NCI-H2196 (cell line): Measurements from ENCODE around the gene UGT2B17.
"Not testable (repeated sequence)": the region's sequence is repeated elsewhere in the genome, so short reads cannot be mapped to it uniquely, and the experiment has no call there.

ENCODE experiments used
- DNase-seq: peaks from one replicate; lab custom pipeline; 2025; ENCODE audit not compliant: unreplicated experiment; lab: John Stamatoyannopoulos, UW

The UGT2B17 gene

DNA sequence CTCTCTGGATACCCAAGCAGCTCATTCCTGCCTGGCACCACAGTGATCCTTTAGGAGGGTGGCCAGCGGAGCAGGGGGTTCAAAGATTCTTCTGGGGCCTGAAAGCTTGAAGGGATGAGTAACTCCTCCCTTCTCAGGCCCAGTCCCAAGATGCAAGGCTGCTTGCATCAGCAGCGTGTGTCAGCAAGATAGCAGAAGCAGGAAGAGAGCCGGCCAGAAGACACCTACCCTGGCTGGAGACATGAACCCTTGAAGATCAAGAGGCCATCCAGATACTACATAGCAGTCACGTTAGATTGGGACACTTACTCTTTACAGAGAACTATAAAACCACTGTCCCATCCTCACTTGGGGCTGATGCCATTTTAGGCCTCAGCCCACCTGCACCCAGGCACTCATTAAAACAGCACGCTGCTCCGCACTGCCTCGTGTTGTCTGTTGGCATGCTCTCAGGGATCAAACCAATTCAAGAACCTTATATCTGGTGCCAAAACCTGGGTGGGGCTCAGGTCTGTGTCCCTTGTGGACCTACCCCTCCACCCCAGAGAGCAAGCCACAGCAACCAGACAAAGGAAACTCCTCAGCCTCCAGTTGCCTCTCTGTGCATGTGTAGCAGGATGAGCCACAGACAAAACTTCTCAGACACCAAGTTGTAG is 6.5 kb downstream of the UGT2B17 start:
- no peak for DNase-seq

DNA sequence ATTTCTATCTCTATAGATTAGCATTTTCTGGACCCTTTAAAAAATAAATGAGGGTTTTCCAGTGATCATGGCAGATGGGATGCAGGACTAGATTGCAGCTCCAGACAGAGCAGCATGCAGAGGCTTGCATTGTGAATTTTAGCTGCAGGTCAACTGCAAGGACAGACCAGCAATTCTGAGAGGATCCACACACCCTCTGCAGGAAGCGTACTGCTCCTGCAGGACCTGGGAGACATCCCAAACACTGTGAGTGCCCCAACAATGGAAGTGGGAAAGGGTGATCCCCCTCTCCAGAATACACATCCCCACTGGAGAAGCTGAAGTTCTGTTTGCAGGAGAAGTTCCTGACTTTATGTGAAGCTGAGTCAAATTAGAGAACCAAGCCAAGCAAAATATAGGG is 7.1 kb downstream of the UGT2B17 start:
- DNase-seq = not testable (repeated sequence)

DNA sequence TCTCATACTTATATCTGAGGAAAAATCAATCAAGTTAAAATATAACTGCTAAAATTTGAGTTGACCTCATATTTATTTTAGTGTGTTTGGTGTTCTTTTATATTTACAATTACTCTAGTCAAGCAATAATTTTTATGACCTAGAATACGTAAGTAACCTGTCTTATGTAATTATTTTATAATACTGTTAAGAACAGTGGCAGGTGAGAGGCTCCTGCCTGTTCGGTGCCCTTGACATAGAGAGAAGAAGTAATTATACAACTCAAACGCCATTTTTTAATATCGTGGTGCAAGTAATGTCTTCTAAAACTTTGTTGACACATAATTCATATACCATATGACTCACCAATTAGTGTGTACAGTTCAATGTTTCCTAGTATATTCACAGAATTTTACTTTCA is 7.6 kb downstream of the UGT2B17 start:
- not testable (repeated sequence) for DNase-seq

DNA sequence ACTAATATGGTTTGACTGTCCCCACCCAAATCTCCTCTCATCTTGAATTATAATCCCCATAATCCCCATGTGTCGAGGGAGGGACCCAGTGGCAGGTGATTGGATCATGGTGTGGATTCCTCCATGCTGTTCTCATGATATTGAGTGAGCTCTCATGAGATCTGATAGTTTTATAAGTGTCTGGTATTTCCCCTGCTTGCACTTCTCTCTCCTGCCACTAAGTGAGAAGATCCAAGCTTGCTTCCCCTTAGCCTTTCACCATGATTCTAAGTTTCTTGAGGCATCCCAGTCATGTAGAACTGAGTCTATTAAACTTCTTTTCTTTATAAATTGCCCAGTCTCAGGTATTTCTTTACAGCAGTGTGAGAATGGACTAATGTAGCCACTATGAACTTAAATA is 9.8 kb downstream of the UGT2B17 start:
- DNase-seq = not testable (repeated sequence)

DNA sequence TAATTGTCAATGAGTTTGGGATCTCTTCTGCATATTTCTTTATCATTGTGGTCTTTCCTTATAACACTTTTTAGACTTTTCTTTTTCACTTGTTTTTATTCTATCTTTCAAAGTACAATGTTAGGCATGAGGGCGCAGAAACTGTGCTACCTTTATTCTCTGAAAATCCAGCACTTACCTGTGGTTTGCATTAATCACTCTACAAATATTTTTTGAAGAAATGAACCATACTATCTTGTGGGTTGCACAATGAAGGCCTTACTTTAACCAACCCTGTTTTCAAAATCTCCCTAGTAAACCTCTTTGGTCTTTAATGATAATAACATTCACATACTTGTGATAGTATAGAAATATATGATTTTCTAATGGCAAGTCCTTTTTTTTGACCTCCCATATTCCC is 11.0 kb downstream of the UGT2B17 start:
- not testable (repeated sequence) for DNase-seq

DNA sequence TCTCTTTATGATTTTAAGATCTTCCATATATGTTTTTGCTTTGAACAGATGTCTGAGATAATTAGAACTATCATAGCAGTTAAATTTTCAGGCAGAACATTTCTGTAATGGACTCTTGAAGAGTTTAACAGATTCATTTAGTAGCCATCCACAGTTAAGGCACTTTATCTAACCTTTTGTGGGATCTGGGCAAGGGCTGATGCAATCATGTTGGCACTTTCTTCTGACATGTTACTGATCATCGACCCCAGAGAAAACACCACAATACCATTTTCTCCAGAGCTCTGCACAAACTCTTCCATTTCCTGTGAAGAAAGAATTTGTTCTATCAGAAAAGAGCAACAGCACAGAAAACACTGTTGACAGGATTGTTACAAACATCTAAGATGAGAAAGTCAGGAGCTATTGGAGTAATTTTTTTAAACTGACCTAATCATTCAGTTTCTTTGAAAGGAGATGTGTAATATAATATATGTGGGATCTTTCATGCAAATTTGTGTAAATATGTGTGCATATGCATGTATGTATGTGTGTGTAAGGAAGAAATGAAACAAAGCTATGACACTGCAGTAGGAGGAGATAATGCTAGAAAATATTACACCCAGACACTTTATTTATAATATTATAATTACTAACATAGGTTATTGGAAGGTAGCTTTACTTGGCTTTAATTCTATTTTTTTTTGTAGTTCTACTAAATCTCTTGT is 15.6 kb downstream of the UGT2B17 start:
- DNase-seq = not testable (repeated sequence)

DNA sequence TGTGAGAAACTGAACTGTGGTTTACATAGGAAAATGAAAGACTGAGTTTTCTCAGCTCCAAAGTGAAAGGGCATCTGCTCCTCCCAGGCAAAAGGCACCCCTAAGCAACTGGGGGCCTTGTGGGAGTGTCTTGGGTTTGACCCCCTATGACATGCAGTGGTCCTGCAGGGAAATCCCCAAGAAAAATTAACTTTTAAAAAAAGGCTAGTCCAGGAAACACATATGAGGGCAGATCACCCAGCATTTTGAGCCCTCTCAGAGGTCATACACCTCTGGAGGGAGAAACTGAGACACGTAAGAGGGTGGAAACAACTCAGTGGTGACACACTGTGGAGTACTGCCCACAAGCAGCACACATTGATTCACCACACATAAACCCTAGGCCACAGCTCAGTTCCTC is 22.3 kb downstream of the UGT2B17 start:
- not testable (repeated sequence) for DNase-seq

DNA sequence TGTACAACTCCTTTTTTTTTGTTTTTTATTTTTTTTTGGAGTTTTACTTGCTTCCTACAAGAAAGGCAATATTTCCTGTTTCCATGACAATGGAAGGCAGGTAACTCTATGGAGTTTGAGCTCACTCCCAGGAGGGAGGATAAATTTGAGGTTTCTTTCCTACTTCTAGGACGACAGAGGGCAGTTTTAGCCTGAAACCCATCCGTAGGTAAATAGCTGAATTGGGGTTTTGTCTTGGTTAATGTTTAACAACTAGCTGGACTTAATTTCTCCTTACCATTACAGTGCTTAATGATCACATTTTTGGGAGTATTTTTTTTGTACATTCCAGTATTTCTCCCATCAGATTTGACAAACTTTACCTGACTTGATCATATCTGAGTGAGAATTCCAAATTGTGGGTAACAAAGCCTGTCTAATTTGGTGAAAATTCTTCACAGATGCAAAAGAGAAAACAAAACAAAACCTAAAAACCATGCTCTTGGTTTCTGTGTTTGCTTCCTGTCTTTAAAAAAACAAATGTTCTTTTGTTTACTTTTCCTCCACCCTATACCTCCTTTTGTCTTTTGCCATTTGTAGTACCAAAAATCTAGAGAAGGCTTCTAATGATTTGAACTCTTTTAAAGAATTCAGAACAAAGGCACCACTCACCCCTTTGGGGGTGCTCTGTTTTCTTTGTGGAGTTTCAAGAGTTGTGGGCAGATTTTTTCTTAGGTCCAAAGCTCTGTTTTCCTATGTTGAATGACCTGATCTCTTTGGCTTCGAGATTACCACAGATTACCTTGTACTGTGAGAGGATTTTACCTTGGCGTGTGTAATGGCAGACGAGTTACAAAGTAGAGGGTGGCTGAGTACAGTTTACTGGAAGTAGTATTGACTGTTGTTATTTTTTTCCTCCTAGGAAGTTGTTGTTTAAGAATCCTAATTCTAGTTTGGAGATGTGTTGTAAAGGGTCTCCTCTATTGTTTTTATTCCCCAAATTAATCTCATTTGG is 23.0 kb downstream of the UGT2B17 start:
- DNase-seq = not testable (repeated sequence)

DNA sequence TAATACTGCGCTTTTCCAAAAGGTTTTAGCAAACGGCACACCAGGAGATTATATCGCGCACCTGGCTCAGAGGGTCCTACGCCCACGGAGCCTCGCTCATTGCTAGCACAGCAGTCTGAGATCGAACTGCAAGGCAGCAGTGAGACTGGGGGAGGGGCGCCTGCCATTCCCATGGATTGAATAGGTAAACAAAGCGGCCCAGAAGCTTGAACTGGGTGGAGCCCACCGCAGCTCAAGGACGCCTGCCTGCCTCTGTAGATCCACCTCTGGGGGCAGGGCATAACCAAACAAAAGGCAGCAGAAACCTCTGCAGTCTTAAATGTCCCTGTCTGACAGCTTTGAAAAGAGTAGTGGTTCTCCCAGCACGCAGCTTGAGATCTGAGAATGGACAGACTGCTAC is 33.4 kb downstream of the UGT2B17 start:
- DNase-seq = not testable (repeated sequence)

DNA sequence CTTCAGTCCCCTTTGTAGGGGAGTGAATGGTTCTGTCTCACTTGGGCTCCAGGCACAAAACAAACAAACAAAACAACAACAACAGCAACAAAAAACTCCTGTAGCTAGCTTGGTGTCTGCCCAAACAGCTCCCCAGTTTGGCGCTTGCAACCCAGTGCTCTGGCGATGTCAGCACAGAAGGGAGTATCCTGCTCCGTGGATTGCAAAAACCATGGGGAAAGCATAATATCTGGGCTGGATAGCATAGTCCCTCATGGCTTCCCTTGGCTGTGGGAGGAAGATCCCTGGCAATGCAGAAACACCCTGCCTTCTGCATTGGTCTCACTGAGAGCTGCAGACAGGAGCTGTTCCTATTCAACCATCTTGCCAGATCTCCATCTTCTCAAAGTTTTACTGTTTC is 39.7 kb downstream of the UGT2B17 start:
- no peak for DNase-seq

DNA sequence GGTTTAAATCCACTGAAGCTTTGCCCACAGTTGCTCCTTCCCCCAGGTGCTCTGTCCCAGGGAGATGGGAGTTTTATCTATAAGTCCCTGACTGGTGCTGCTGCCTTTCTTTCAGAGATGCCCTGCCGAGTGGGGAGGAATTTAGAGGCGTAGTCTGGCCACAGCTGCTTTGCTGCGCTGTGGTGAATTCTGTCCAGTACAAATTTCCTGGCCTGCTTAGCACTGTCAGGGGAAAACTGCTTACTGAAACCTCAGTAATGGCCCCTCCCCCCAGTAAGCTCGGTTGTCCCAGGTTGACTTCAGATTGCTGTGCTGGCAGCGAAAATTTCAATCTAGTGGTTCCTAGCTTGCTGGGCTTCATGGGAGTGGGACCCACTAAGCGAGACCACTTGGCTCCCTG is 40.1 kb downstream of the UGT2B17 start:
- no peak for DNase-seq

DNA sequence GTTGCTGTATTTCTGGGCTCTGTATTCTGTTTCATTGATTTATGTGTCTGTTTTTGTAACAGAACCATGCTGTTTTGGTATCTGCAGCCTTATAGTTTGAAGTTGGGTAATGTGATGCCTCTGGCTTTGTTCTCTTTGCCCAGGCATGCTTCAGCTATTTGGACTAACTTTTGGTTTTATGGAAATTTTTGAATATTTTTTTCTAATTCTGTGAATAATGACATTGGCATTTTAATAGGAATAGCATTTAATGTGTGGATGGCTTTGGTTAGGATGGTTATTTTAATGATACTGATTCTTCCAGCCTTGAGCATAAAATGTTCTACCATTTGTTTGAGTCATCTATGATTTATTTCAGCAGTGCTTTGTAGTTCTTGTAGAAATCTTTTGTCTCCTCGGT is 53.9 kb downstream of the UGT2B17 start:
- not testable (repeated sequence) for DNase-seq

DNA sequence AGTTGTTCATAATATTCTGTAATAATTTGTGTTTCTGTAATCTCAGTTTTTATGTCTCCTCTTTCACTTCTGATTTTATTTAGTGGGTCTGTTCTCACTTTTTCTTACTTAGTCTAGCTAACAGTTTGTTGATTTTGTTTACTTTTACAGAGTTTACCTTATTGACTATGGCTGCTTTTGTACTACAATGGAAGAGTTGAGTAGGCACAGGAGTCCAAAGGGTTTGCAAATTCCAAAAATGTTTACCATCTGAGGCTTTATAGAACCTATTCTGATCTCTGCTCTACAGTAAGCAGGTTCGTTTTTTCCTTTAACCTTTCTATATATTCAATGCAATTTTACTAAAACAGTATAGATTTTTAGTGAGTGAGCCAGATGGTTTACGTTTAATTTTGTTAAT is 55.1 kb downstream of the UGT2B17 start:
- DNase-seq = no peak

DNA sequence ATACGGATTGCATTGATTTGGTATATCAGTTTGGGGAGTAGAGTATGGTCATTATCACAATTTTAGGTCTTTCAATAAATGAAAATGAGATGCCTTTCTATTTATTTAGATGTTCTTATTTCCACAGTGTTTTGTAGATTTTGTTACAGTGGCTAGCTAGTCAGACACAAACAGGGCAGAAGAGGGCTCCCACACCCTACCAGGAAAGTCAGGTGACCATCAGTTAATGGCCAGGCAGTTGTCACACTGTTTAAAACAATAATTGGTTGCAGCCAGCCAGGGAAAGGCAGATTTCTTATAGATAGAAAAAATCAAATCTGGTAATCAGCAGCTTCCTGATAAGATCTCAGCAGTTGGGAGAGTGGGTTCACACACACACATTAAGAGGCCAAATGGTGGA is 57.2 kb downstream of the UGT2B17 start:
- DNase-seq = no peak

DNA sequence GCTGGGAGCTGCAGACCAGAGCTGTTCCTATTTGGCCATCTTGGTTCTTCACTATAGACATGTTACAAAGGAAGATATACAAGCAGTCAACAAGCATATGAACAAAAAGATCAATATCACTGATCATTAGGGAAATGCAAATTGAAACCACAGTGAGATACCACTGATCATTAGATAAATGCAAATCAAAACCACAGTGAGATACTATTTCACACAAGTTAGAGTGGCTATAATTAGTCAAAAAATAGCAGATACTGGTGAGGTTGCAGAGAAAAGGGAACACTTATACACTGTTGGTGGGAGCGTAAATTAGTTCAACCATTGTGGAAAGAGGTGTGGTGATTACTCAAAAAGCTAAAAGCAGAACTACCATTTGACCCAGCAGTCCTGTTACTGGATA is 70.7 kb downstream of the UGT2B17 start:
- not testable (repeated sequence) for DNase-seq

DNA sequence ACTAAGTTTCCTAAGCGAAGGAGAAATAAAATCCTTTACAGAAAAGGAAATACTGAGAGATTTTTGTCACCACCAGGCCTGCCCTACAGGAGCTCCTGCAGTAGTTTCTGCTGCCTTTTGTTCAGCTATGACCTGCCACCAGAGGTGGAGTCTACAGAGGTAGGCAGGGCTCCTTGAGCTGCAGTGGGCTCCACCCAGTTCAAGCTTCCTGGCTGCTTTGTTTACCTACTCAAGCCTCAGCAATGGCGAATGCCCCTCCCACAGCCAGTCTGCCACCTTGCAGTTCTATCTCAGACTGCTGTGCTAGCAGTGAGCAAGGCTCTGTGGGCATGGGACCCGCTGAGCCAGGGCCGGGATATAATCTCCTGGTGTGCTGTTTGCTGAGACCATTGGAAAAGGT is 71.3 kb downstream of the UGT2B17 start:
- not testable (repeated sequence) for DNase-seq

DNA sequence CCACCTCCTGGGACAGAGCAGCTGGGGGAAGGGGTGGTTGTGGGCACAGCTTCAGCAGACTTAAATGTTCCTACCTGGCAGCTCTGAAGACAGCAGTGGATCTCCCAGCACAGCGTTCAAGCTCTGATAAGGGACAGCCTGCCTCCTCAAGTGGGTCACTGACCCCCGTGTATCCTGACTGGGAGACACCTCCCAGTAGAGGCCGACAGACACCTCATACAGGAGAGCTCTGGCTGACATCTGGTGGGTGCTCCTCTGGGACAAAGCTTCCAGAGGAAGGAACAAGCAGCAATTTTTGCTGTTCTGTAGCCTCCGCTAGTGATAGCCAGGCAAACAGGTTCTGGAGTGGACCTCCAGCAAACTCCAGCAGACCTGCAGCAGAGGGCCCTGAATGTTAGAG is 72.7 kb downstream of the UGT2B17 start:
- not testable (repeated sequence) for DNase-seq

DNA sequence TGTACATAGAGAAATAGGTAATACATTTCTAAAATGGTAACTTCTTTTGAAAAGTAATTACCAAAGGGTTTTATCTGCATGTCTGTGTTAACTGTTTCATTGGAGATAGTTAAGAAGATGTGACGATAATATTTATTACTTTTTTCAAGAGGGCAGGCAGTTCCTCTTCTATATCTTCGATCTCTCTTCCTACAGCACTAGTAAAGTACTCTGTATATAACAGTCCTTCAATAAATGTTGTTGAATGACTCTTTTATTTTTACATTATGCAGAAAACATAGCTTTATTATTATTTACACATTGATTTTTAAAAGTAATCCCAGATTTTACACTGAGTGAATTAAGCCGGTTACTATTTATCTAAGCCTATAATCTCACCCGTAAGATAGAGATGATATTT is 77.1 kb downstream of the UGT2B17 start:
- DNase-seq = no peak

DNA sequence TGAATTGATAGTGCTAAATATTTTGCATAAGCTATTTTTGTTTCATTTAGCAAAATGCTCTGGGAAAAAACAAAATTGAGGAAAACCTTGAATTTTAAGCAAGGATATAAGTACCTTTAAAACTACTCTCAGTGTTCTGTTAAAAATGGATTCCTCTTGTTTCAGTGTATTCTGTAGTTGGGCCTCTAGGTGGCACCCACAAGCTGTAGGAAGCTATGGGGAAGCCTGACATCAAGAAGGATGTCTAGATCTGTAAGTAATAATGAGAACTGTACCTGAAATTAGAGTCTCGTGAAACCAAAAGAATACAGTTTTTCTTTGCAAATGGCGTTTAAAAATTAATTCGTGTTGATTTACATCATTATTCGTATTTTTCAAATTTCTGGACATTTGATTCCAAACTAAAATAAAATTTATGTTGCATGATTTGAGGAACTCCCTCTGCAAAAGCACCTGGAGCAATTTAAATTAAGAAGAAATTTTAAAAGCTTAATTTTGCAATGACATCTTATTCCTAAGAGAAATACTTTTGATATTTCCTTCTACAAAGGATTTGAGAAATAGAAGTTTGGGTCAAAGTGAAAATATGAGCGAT is 77.6 kb downstream of the UGT2B17 start:
- peak; percentile 20 for DNase-seq

DNA sequence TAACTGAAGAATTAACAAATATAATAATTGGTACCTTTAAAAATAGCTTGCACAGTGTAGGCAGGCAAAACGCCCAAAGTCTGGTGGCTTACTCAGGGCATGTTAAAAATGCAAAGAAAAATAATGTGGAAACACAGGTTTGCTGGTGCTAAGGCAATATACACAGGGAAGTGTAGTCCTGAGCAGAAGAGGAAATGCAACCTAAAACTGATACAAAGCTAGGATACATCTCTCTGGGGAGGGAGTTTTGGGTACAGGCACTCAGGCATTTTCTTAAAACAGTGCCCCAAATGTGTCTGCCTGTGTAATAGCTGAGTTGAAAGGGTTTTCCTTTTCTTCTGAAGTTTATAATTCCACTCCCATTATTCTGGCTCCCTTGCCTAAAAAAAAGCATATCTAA is 81.4 kb downstream of the UGT2B17 start:
- DNase-seq = no peak

DNA sequence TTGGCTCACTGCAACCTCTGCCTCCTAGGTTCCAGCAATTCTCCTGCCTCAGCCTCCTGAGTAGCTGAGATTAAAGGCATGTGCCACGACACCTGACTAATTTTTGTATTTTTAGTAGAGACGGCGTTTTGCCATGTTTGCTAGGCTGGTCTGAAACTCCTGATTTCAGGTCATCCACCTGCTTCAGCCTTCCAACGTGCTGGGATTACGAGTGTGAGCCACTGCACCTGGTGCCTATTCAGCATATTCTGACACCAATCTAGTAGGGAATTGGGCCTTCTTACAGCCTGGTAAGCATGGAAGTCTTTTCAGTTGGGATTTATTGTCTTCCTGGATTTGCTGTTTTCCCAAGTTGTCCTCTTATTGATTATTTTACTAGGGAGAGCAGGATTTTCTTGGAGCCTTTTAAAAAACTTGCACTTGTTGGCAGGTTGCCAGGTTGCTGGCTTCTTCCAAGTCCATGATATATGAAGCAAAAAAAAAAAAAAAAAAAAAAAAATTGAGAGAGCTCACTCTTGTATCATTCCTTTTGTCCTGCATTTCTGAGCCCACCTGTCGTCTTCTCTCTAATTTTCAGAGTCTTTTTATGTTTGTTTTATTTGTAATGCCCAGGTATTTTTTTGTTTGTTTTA is 85.2 kb downstream of the UGT2B17 start:
- DNase-seq = no peak
